K562 (cell line): ENCODE results near the gene ADARB2.

Experiments
- EZH2 ChIP-seq: IDR thresholded peaks from 2 replicates; pipeline ENCODE4 v1.6.1; 2012; ENCODE audit warnings: low read depth, mild to moderate bottlenecking, inconsistent platforms, low read length, borderline replicate concordance
- FOXP4 ChIP-seq: sonication (generic); formaldehyde crosslinking; IDR thresholded peaks from 2 replicates; pipeline ENCODE4 v1.8.0; 2022; ENCODE audit warnings: mild to moderate bottlenecking, missing genetic modification reagents, borderline replicate concordance
- HCFC1 ChIP-seq: IDR thresholded peaks from 2 replicates; pipeline ENCODE4 v1.6.1; 2012; ENCODE audit warnings: low read depth, low read length, improper control_type of control experiment
- IFI16 ChIP-seq: fragments of 250-450 bp; sonication (Bioruptor Pico); IDR thresholded peaks from 2 replicates; pipeline ENCODE4 v2.1.2; 2022; ENCODE audit warnings: mild to moderate bottlenecking, inconsistent platforms
- POLR2A ChIP-seq: fragments of 450-650 bp; conservative IDR thresholded peaks from 2 replicates; pipeline ENCODE4 v1.6.1; 2016
- PRPF4 ChIP-seq: fragments of 200-400 bp; formaldehyde crosslinking; IDR thresholded peaks from one replicate; pipeline ENCODE4 v1.6.1; 2017; ENCODE audit warnings: low read length, low read depth, mild to moderate bottlenecking; ENCODE audit not compliant: insufficient read depth, poor library complexity, severe bottlenecking
- SMC3 ChIP-seq: conservative IDR thresholded peaks from 2 replicates; pipeline ENCODE4 v1.6.1; 2011; ENCODE audit warnings: low read depth, low read length, improper control_type of control experiment; ENCODE audit not compliant: insufficient read depth
- SUPT5H ChIP-seq: fragments of 450-650 bp; IDR thresholded peaks from 2 replicates; pipeline ENCODE4 v1.6.1; 2016
- ZFP1 ChIP-seq: fragments of 450-650 bp; formaldehyde crosslinking; IDR thresholded peaks from 2 replicates; pipeline ENCODE4 v1.4.0; 2020; ENCODE audit warnings: mild to moderate bottlenecking, mixed read lengths
- ZNF398 ChIP-seq: fragments of 250-450 bp; sonication (Bioruptor Pico); IDR thresholded peaks from 2 replicates; pipeline ENCODE4 v1.8.0; 2021; ENCODE audit warnings: moderate library complexity, mild to moderate bottlenecking, inconsistent platforms
- TF ChIP-seq, protein P1 (sequence below), 2 experiments: IDR thresholded peaks; 2 replicates each; pipeline ENCODE4 v1.6.1; 2012; ENCODE audit warnings: improper control_type of control experiment in 2 of 2, low read depth in 2 of 2, low read length in 2 of 2, borderline replicate concordance in 1 of 2
- TF ChIP-seq, protein P2 (sequence below), 3 experiments: IDR thresholded peaks in 2 of 3; conservative IDR thresholded peaks in 1 of 3; 2 replicates each; pipeline ENCODE4 v1.5.1; 2011 to 2012; ENCODE audit warnings: low read length in 3 of 3, mild to moderate bottlenecking in 3 of 3, control low read depth in 2 of 3, improper control_type of control experiment in 1 of 3, inconsistent platforms in 1 of 3, low read depth in 1 of 3, mixed read lengths in 1 of 3, moderate library complexity in 1 of 3; ENCODE audit not compliant: insufficient read depth in 2 of 3

GRCh38 chr10:1715821-1716220, 21.5 kb downstream of the ADARB2 start:
- TF ChIP-seq SMC3 (0 out of 2 replicates have a peak, but pooled peaks have one; percentile 30), PRPF4 (no peak), ZFP1 (CRISPR knock-in tag) (no peak), EZH2 (no peak), POLR2A (no peak), ZNF398 (no peak), SUPT5H (no peak), IFI16 (CRISPR knock-in tag) (no peak), HCFC1 (no peak), FOXP4 (CRISPR knock-in tag) (no peak)
- TF ChIP-seq, protein P1, sequence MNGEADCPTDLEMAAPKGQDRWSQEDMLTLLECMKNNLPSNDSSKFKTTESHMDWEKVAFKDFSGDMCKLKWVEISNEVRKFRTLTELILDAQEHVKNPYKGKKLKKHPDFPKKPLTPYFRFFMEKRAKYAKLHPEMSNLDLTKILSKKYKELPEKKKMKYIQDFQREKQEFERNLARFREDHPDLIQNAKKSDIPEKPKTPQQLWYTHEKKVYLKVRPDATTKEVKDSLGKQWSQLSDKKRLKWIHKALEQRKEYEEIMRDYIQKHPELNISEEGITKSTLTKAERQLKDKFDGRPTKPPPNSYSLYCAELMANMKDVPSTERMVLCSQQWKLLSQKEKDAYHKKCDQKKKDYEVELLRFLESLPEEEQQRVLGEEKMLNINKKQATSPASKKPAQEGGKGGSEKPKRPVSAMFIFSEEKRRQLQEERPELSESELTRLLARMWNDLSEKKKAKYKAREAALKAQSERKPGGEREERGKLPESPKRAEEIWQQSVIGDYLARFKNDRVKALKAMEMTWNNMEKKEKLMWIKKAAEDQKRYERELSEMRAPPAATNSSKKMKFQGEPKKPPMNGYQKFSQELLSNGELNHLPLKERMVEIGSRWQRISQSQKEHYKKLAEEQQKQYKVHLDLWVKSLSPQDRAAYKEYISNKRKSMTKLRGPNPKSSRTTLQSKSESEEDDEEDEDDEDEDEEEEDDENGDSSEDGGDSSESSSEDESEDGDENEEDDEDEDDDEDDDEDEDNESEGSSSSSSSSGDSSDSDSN (IDR thresholded peaks at IDR 0.05; ENCODE audit: borderline replicate concordance in 1 of 2, low read depth in 2 of 2, low read length in 2 of 2), result no peak
- TF ChIP-seq, protein P2, sequence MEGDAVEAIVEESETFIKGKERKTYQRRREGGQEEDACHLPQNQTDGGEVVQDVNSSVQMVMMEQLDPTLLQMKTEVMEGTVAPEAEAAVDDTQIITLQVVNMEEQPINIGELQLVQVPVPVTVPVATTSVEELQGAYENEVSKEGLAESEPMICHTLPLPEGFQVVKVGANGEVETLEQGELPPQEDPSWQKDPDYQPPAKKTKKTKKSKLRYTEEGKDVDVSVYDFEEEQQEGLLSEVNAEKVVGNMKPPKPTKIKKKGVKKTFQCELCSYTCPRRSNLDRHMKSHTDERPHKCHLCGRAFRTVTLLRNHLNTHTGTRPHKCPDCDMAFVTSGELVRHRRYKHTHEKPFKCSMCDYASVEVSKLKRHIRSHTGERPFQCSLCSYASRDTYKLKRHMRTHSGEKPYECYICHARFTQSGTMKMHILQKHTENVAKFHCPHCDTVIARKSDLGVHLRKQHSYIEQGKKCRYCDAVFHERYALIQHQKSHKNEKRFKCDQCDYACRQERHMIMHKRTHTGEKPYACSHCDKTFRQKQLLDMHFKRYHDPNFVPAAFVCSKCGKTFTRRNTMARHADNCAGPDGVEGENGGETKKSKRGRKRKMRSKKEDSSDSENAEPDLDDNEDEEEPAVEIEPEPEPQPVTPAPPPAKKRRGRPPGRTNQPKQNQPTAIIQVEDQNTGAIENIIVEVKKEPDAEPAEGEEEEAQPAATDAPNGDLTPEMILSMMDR (IDR thresholded peaks at IDR 0.05 in 2 of 3, conservative IDR thresholded peaks at IDR 0.05 in 1 of 3; ENCODE audit: insufficient read depth in 2 of 3, low read depth in 1 of 3, low read length in 3 of 3), result peak; percentile 46 to 64 (median 51)
